AG09319 (cell line): ENCODE data around the gene TAPT1.

Experiments
- DNase-seq: peaks from one replicate; pipeline ENCODE4 v3.0.0-alpha.2; 2010; ENCODE audit warnings: low read depth; ENCODE audit errors: extremely low read depth
- CTCF ChIP-seq: IDR thresholded peaks from 2 replicates; pipeline ENCODE4 v1.5.1; 2011; ENCODE audit warnings: low read depth, mild to moderate bottlenecking, inconsistent platforms, low read length, moderate library complexity

TAPT1 gene

GRCh38 chr4:16243285-16243684 is 17.0 kb upstream of the TAPT1 start:
- TF ChIP-seq CTCF, result no peak
- DNase-seq, result no peak

GRCh38 chr4:16240300-16240699 is 14.0 kb upstream of the TAPT1 start:
- no peak for TF ChIP-seq CTCF
- no peak for DNase-seq

GRCh38 chr4:16239086-16239485 is 12.8 kb upstream of the TAPT1 start:
- DNase-seq, result no peak

GRCh38 chr4:16238327-16238726 is 12.1 kb upstream of the TAPT1 start:
- no peak for TF ChIP-seq CTCF
- DNase-seq, result no peak

More at GRCh38 chr4:16239086-16239485, 12.8 kb upstream of the TAPT1 start:
- TF ChIP-seq CTCF, result no peak

GRCh38 chr4:16237715-16238114 is 11.4 kb upstream of the TAPT1 start:
- no peak for TF ChIP-seq CTCF

GRCh38 chr4:16236402-16237023 is 10.2 kb upstream of the TAPT1 start:
- no peak for TF ChIP-seq CTCF
- no peak for DNase-seq

More at GRCh38 chr4:16237715-16238114, 11.4 kb upstream of the TAPT1 start:
- no peak for DNase-seq

- no peak for DNase-seq
- no peak for TF ChIP-seq CTCF
These were observed 8.9 kb upstream of the TAPT1 start for GRCh38 chr4:16235209-16235608.
